ENCODE results near the gene UAP1L1. TPM values are rescaled to one million over a fixed set of nuclear protein-coding genes. Genes with fewer than 3 reads are reported as not detected.
"Not testable (repeated sequence)": the region's sequence is repeated elsewhere in the genome, so short reads cannot be mapped to it uniquely, and the experiment has no call there.

The UAP1L1 gene
- total RNA-seq, 6 donors from 2014 or later, result 10.5 to 69.1 (median 34.0) TPM

- H3K27me3 ChIP-seq, result no peaks in the 10 kb centered on the region
- peak overlapping the region; percentile 71 to 79 (median 76) for H3K27ac ChIP-seq
- no peaks in the 10 kb centered on the region for H3K9me3 ChIP-seq
- peak overlapping the region in 3 of 4 donors; percentile 12 to 38 (median 21) for H3K4me3 ChIP-seq
- ATAC-seq (ENCODE audit: low FRiP score in 2 of 2), result no peak
- H3K36me3 ChIP-seq, result no peaks in the 10 kb centered on the region
- 50 to 56% methylated on average over 2 to 14 of the region's 15 CpGs for WGBS, 2 donors
- peak in 1 of 2 donors; percentile 33 for DNase-seq
- TF ChIP-seq EP300 (IDR thresholded peaks at IDR 0.05), result no peak
- TF ChIP-seq POLR2AphosphoS5 (IDR thresholded peaks at IDR 0.05), result no peak
- TF ChIP-seq CTCF (IDR thresholded peaks at IDR 0.05), result no peak
- TF ChIP-seq POLR2A (IDR thresholded peaks at IDR 0.05), result no peak
- peaks cover 36 to 73% (median 53%) of the 10 kb centered on the region in 4 donors for H3K4me1 ChIP-seq
These were observed 47.3 kb upstream of the UAP1L1 start for GRCh38 chr9:137030006-137030405.

- Histone ChIP-seq H3K36me3 (no peaks in the 10 kb centered on the region), H3K27me3 (no peaks in the 10 kb centered on the region), H3K27ac (peak overlapping the region; percentile 71 to 79 (median 76)), H3K4me1 (peaks cover 43 to 80% (median 60%) of the 10 kb centered on the region in 4 donors), H3K9me3 (no peaks in the 10 kb centered on the region), H3K4me3 (peak overlapping the region in 3 of 4 donors; percentile 12 to 38 (median 21))
- no peak for ATAC-seq (ENCODE audit: low FRiP score in 2 of 2)
- peak in 1 of 2 donors; percentile 78 for DNase-seq
- WGBS, 2 donors, result 74 to 77% methylated on average over 27 to 60 of the region's 65 CpGs
- TF ChIP-seq CTCF (IDR thresholded peaks at IDR 0.05) (no peak), POLR2A (IDR thresholded peaks at IDR 0.05) (no peak), POLR2AphosphoS5 (IDR thresholded peaks at IDR 0.05) (peak in 1 of 2 donors; percentile 38)
These were observed 46.5 kb upstream of the UAP1L1 start for GRCh38 chr9:137030538-137031527.

- Histone ChIP-seq H3K36me3 (no peaks in the 10 kb centered on the region), H3K27ac (peak within 1 kb of the TSS; percentile 60 to 79 (median 76)), H3K4me1 (peaks cover 39 to 68% (median 57%) of the 10 kb centered on the region in 4 donors), H3K27me3 (no peaks in the 10 kb centered on the region), H3K4me3 (peak within 1 kb of the TSS in 3 of 4 donors; percentile 12 to 38 (median 21)), H3K9me3 (no peaks in the 10 kb centered on the region)
- DNase-seq (peak in 1 of 2 donors; percentile 64), ATAC-seq (ENCODE audit: low FRiP score in 2 of 2) (no peak)
- no peak for TF ChIP-seq EP300 (IDR thresholded peaks at IDR 0.05)
- TF ChIP-seq POLR2A (IDR thresholded peaks at IDR 0.05), result no peak
- TF ChIP-seq POLR2AphosphoS5 (IDR thresholded peaks at IDR 0.05), result no peak
- peak in 1 of 6 experiments; percentile 6 for TF ChIP-seq CTCF (IDR thresholded peaks at IDR 0.05)
- 41 to 49% methylated on average over 6 to 16 of the region's 16 CpGs for WGBS, 2 donors
These were observed 45.2 kb upstream of the UAP1L1 start, which contains the start of gene FUT7 for GRCh38 chr9:137031904-137032640. FUT7 (minus strand) TSS chr9:137032088; CDS start chr9:137031991, 97 bp downstream.

GRCh38 chr9:137032858-137033257 is 44.5 kb upstream of the UAP1L1 start:
- Histone ChIP-seq H3K4me3 (peak overlapping the region in 3 of 4 donors; percentile 9 to 38 (median 13)), H3K36me3 (peaks cover 0 to 6% (median 2%) of the 10 kb centered on the region in 4 donors), H3K4me1 (peaks cover 33 to 62% (median 51%) of the 10 kb centered on the region in 4 donors), H3K27ac (peak overlapping the region; percentile 60 to 79 (median 76)), H3K9me3 (no peaks in the 10 kb centered on the region), H3K27me3 (no peaks in the 10 kb centered on the region)
- ATAC-seq (ENCODE audit: low FRiP score in 2 of 2), result peak; percentile 41 to 66
- 60 to 74% methylated on average over 9 to 10 of the region's 10 CpGs for WGBS, 2 donors
- TF ChIP-seq POLR2A (IDR thresholded peaks at IDR 0.05) (peak in 1 of 4 donors; percentile 57), EP300 (IDR thresholded peaks at IDR 0.05) (no peak), POLR2AphosphoS5 (IDR thresholded peaks at IDR 0.05) (peak in 1 of 2 donors; percentile 21), CTCF (IDR thresholded peaks at IDR 0.05) (no peak)
- DNase-seq, result peak in 1 of 2 donors; percentile 78

GRCh38 chr9:137033481-137033880 is 43.8 kb upstream of the UAP1L1 start:
- not testable (repeated sequence) for ATAC-seq (ENCODE audit: low FRiP score in 2 of 2); DNase-seq

More at GRCh38 chr9:137033481-137033880, 43.8 kb upstream of the UAP1L1 start:
- Histone ChIP-seq H3K4me1 (peaks cover 32 to 59% (median 49%) of the 10 kb centered on the region in 4 donors), H3K27ac (peak overlapping the region; percentile 44 to 79 (median 75)), H3K36me3 (peaks cover 0 to 12% (median 2%) of the 10 kb centered on the region in 4 donors), H3K4me3 (peak overlapping the region in 3 of 4 donors; percentile 13 to 38 (median 29))
- not testable (repeated sequence) for H3K9me3 ChIP-seq, H3K27me3 ChIP-seq
- WGBS, 2 donors, result 85 to 89% methylated on average over 5 of the region's 5 CpGs

Data from upper lobe of left lung (tissue), 6 donors.